A549 (cell line): ENCODE results near the gene EMX1.

ENCODE experiments used
- CBX2 ChIP-seq: fragments of 200-600 bp; sonication (generic); IDR thresholded peaks from 2 replicates; pipeline ENCODE4 v1.6.1; 2016; ENCODE audit warnings: low read depth, mild to moderate bottlenecking, borderline replicate concordance
- ELK1 ChIP-seq: fragments of 150-350 bp; IDR thresholded peaks from 2 replicates; pipeline ENCODE4 v1.6.1; 2014; ENCODE audit warnings: low read depth, mild to moderate bottlenecking, low read length
- FOSL2 ChIP-seq, 2 experiments: fragments of 450-650 bp in 1 of 2; fragments of >200 bp in 1 of 2; sonication (Bioruptor Twin) in 1 of 2; formaldehyde crosslinking; IDR thresholded peaks; 2 replicates each; pipeline versions ENCODE4 v1.5.0 to v1.6.1; 2016 to 2020; ENCODE audit warnings: mild to moderate bottlenecking in 1 of 2, moderate library complexity in 1 of 2
- MAX ChIP-seq: IDR thresholded peaks from 2 replicates; pipeline ENCODE4 v1.6.1; 2012
- POLR2A ChIP-seq: IDR thresholded peaks from 2 replicates; pipeline ENCODE4 v1.6.1; 2012; ENCODE audit warnings: mild to moderate bottlenecking, low read length
- RAD21 ChIP-seq, 2 experiments: fragments of >200 bp in 1 of 2; sonication (Bioruptor Twin) in 1 of 2; formaldehyde crosslinking in 1 of 2; IDR thresholded peaks in 1 of 2; conservative IDR thresholded peaks in 1 of 2; 2 replicates in 1 of 2; 3 replicates in 1 of 2; pipeline ENCODE4 v1.6.1; 2012 to 2018; ENCODE audit warnings: inconsistent platforms in 1 of 2
- RCOR1 ChIP-seq: fragments of 150-350 bp; IDR thresholded peaks from 2 replicates; pipeline ENCODE4 v1.6.1; 2014; ENCODE audit warnings: antibody characterized with exemption, low read length, low read depth
- REST ChIP-seq: fragments of 200-600 bp; sonication (generic); IDR thresholded peaks from 2 replicates; pipeline ENCODE4 v1.6.1; 2016; ENCODE audit warnings: antibody characterized with exemption, mild to moderate bottlenecking, moderate library complexity
- SREBF2 ChIP-seq: fragments of 450-650 bp; IDR thresholded peaks from 2 replicates; pipeline ENCODE4 v1.6.1; 2014; ENCODE audit warnings: mild to moderate bottlenecking, moderate library complexity
- ZSCAN20 ChIP-seq: fragments of 250-450 bp; sonication (Bioruptor Pico); IDR thresholded peaks from 2 replicates; pipeline ENCODE4 v1.8.0; 2022; ENCODE audit warnings: mild to moderate bottlenecking, moderate library complexity
- TF ChIP-seq, protein P1 (sequence below): fragments of >200 bp; sonication (Bioruptor Twin); formaldehyde crosslinking; IDR thresholded peaks from 3 replicates; pipeline ENCODE4 v1.5.1; 2016

DNA sequence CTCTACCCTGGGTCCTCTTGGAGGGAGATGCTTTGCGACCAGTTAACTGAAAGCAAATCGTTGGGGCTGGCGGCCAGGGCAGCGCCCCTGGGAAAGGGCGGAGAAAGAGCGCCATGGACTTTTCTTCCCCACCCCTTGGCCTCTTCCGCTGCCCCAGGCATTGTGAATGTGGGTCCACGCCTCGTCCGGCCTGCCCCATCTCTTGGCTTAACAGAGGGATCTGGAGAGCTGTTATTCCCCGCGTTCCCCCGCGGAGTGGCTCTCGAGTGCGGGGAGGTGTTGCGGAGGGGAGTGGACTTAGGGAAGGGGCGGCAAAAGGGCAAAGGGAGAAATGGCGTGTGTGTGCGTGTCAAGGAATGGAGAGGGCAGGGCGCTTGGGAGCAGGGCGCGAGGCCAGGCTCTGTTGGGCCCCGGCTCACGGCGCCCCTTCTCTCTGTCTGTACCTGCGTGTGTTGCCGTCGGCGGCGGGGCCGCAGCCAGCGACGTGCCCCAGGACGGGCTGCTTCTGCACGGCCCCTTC, 6.6 kb downstream of the EMX1 start:
- TF ChIP-seq, protein P1, sequence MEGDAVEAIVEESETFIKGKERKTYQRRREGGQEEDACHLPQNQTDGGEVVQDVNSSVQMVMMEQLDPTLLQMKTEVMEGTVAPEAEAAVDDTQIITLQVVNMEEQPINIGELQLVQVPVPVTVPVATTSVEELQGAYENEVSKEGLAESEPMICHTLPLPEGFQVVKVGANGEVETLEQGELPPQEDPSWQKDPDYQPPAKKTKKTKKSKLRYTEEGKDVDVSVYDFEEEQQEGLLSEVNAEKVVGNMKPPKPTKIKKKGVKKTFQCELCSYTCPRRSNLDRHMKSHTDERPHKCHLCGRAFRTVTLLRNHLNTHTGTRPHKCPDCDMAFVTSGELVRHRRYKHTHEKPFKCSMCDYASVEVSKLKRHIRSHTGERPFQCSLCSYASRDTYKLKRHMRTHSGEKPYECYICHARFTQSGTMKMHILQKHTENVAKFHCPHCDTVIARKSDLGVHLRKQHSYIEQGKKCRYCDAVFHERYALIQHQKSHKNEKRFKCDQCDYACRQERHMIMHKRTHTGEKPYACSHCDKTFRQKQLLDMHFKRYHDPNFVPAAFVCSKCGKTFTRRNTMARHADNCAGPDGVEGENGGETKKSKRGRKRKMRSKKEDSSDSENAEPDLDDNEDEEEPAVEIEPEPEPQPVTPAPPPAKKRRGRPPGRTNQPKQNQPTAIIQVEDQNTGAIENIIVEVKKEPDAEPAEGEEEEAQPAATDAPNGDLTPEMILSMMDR: no peak
- TF ChIP-seq CBX2: no peak
- TF ChIP-seq SREBF2: no peak
- TF ChIP-seq POLR2A: no peak
- TF ChIP-seq RAD21 (conservative IDR thresholded peaks at IDR 0.05 in 1 of 2, IDR thresholded peaks at IDR 0.05 in 1 of 2): no peak
- no peak for TF ChIP-seq FOSL2 (IDR thresholded peaks at IDR 0.05)
- no peak for TF ChIP-seq FOSL2 (CRISPR knock-in tag; IDR thresholded peaks at IDR 0.05)
- no peak for TF ChIP-seq REST
- TF ChIP-seq ZSCAN20 (CRISPR knock-in tag): no peak
- TF ChIP-seq MAX: no peak
- no peak for TF ChIP-seq RCOR1
- TF ChIP-seq ELK1: no peak
